Thyroid gland (tissue), 4 donors: ENCODE data around the gene LRFN2. TPM values are rescaled to one million over a fixed set of nuclear protein-coding genes. Genes with fewer than 3 reads are reported as not detected.

Experiments
- DNase-seq, 2 donors: peaks; one replicate each; pipeline ENCODE4 v3.0.0-alpha.2; 2019
- H3K27ac ChIP-seq, 3 donors: fragments of 200-600 bp; sonication (generic); 1 replicate in 2 of 3; 2 replicates in 1 of 3; pipeline ENCODE4 v1.5.1; 2016 to 2019; ENCODE audit warnings: mild to moderate bottlenecking in 1 of 3, moderate library complexity in 1 of 3
- H3K27me3 ChIP-seq: fragments of 200-600 bp; sonication (generic); one replicate; pipeline ENCODE4 v1.5.1; 2019
- H3K36me3 ChIP-seq, 2 donors: fragments of 200-600 bp; sonication (generic); one replicate each; pipeline ENCODE4 v1.5.1; 2016 to 2019
- H3K4me1 ChIP-seq, 2 donors: fragments of 200-600 bp; sonication (generic); one replicate each; pipeline ENCODE4 v1.5.1; 2017 to 2019
- H3K4me3 ChIP-seq, 3 donors: fragments of 200-600 bp; sonication (generic); replicated peaks in 1 of 3; 1 replicate in 2 of 3; 2 replicates in 1 of 3; pipeline ENCODE4 v1.5.1; 2016; ENCODE audit warnings: mild to moderate bottlenecking in 1 of 3
- H3K9me3 ChIP-seq: fragments of 200-600 bp; sonication (generic); one replicate; pipeline ENCODE4 v1.5.1; 2017
- POLR2A ChIP-seq, 2 donors: fragments of 450-650 bp; IDR thresholded peaks; one replicate each; pipeline ENCODE4 v1.6.1; 2017; ENCODE audit warnings: antibody characterized with exemption in 2 of 2, mild to moderate bottlenecking in 2 of 2, moderate library complexity in 1 of 2
- WGBS, 2 donors: methylation state at CpG; one replicate each; pipeline ENCODE4 v1.1.5; 2017; 5-methylcytosine and 5-hydroxymethylcytosine counted together
- intact Hi-C: fragments of 100-400 bp; cut with DNase I; formaldehyde crosslinking; loops from one replicate; pipeline ENCODE4 v1.15.1; 2023
- total RNA-seq, 4 donors: library from RNA; depleted of rRNA; stranded (reverse); fragments of >200 nt; gene quantifications; one replicate each; pipeline ENCODE4 v1.2.3, GENCODE V29; 2016
- TF ChIP-seq, protein P1 (sequence below), 6 experiments: fragments of 200-600 bp in 3 of 6; fragments of 450-650 bp in 3 of 6; sonication (generic) in 3 of 6; IDR thresholded peaks; one replicate each; pipeline ENCODE4 v1.5.1; 2016 to 2019; ENCODE audit warnings: antibody characterized with exemption in 6 of 6, mild to moderate bottlenecking in 2 of 6, inconsistent platforms in 1 of 6, moderate library complexity in 1 of 6

Gene LRFN2
- under 1 TPM in 1 of 4 donors, not detected in 3; 0.13 TPM for total RNA-seq

DNA sequence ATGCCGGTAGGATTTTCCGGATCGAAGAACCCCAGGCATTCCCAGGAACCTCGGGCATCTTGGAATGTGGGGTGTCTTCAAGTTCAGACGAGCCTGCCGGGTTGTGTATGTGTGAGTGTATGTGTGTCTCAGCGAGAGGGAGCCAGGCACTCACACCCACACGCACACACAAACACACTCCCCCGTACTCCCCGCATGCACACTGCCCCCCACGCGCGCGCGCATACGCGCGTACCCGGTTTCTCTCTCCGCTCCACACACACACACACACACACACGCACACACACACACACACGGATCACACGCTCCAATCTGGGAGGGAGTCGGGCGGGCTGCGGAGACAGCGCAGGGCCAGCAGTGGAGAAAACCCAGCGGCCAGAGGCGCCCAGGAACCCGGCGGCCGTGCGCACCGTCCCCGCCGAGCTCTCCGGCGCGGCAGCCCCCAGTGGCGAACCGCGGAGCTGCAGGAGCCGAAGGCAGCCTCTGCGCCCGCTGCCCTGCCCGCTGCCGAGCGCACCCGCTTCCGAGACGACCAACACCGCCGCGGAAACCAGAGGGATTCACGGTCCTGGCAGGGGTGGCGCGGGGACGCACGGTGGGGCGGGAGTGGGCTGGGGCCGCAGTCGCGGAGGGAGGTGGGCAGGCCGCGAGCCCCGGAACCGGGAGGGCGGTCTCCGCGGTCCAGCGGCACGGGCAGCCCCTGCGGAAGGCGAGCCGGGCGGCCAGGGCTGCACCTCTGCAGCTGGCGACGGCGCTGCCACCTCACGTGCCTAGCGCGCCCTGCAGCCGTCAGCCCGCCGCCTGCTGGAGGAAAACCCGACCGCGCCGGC lies at the start of gene LRFN2:
LRFN2 (minus strand) TSS at position 125 of the 830 bp plus-strand sequence.
- intact Hi-C loops: loop anchor here (10.0 kb wide), 1 partner anchor 1373 kb away; no protein-coding TSS in a partner anchor
- no peaks in the 10 kb centered on the region for H3K9me3 ChIP-seq
- H3K4me3 ChIP-seq: peak within 1 kb of the TSS in 2 of 3 donors; percentile 29 to 30
- no peaks in the 10 kb centered on the region for H3K36me3 ChIP-seq
- TF ChIP-seq POLR2A (IDR thresholded peaks at IDR 0.05): no peak
- TF ChIP-seq, protein P1, sequence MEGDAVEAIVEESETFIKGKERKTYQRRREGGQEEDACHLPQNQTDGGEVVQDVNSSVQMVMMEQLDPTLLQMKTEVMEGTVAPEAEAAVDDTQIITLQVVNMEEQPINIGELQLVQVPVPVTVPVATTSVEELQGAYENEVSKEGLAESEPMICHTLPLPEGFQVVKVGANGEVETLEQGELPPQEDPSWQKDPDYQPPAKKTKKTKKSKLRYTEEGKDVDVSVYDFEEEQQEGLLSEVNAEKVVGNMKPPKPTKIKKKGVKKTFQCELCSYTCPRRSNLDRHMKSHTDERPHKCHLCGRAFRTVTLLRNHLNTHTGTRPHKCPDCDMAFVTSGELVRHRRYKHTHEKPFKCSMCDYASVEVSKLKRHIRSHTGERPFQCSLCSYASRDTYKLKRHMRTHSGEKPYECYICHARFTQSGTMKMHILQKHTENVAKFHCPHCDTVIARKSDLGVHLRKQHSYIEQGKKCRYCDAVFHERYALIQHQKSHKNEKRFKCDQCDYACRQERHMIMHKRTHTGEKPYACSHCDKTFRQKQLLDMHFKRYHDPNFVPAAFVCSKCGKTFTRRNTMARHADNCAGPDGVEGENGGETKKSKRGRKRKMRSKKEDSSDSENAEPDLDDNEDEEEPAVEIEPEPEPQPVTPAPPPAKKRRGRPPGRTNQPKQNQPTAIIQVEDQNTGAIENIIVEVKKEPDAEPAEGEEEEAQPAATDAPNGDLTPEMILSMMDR (IDR thresholded peaks at IDR 0.05): peak; percentile 37 to 89 (median 72)
- peak; percentile 81 to 84 for DNase-seq
- no peaks in the 10 kb centered on the region for H3K27me3 ChIP-seq
- H3K27ac ChIP-seq: peak within 1 kb of the TSS in 2 of 3 donors; percentile 46 to 57
- 0 to 1% methylated on average over 17 to 29 of the region's 89 CpGs for WGBS, 2 donors
- peaks cover 7 to 25% of the 10 kb centered on the region in 2 donors for H3K4me1 ChIP-seq

DNA sequence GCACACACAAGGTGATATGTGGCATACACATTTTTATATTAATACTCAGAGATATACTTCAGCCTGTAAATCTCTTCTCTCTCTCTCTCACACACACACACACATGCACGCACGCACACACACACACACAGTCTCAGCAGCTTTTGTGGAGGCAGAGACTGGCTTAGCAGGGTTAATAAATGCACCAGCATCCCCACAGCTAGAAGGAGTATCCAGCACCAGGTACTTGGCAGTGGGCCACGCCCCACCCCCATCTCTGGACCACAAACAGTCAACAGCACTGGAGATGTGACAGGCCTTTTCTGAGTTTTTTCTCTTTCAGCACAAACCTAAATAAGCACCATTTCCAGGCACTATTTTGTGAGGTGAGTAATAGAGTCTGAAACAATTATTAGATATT lies 47.3 kb upstream of the LRFN2 start:
- peak in 1 of 2 donors; percentile 4 for DNase-seq
- TF ChIP-seq, protein P1 (IDR thresholded peaks at IDR 0.05): no peak
- TF ChIP-seq POLR2A (IDR thresholded peaks at IDR 0.05): no peak
- Histone ChIP-seq H3K4me1 (no peaks in the 10 kb centered on the region), H3K4me3 (no peak overlapping the region), H3K27ac (no peak overlapping the region), H3K9me3 (no peaks in the 10 kb centered on the region), H3K27me3 (no peaks in the 10 kb centered on the region), H3K36me3 (no peaks in the 10 kb centered on the region)
- intact Hi-C loops: no loop called here
- 66 to 74% methylated on average over 3 of the region's 3 CpGs for WGBS, 2 donors

DNA sequence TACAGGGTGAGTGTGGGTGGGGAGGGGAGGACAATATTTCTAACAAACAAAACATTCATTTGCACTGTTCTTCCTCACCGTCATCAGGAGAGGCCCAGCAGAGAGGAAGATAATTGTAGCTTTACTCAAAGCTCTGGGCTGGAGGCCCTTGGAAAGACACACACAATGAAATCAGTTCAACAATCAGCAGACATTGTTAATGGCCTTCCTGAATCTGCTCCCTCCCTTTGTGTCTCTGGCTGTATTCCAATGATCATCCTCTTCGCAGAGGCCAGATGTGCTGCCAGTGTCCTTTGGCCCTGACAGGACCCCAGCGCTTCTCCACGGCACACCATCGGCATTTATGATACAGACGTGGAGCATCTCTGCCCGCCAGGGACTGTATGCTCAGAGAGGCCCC lies 44.6 kb upstream of the LRFN2 start:
- no peak overlapping the region for H3K4me3 ChIP-seq
- no peak for TF ChIP-seq POLR2A (IDR thresholded peaks at IDR 0.05)
- TF ChIP-seq, protein P1 (IDR thresholded peaks at IDR 0.05): no peak
- H3K4me1 ChIP-seq: no peaks in the 10 kb centered on the region
- intact Hi-C loops: no loop called here
- no peak overlapping the region for H3K27ac ChIP-seq
- H3K9me3 ChIP-seq: no peaks in the 10 kb centered on the region
- no peaks in the 10 kb centered on the region for H3K27me3 ChIP-seq
- DNase-seq: no peak
- 70 to 75% methylated on average over 7 of the region's 7 CpGs for WGBS, 2 donors
- H3K36me3 ChIP-seq: no peaks in the 10 kb centered on the region

DNA sequence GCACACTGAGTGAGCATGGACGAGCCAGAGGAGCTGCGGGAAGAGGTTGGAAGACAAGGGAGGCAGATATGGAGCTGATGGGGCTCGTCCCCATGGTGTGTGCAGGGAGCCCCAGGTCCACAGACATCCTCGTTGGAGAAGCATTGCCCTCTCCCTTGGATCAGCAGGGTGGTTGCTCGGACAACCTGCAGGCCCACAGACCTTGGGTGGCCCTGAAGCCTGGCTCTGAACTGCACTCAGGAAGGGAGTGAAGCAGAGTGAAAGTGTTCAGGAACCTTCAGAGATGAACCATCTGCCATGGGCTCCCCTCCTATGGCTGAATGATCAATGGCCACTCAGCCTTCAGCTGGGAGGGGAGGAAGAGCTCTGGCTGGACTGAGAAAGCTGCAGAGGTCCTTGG lies 43.3 kb upstream of the LRFN2 start:
- intact Hi-C loops: no loop called here
- 51 to 63% methylated on average over 4 to 5 of the region's 5 CpGs for WGBS, 2 donors
- DNase-seq: no peak
- no peaks in the 10 kb centered on the region for H3K9me3 ChIP-seq
- no peak overlapping the region for H3K4me3 ChIP-seq
- H3K27ac ChIP-seq: no peak overlapping the region
- no peak for TF ChIP-seq POLR2A (IDR thresholded peaks at IDR 0.05)
- TF ChIP-seq, protein P1 (IDR thresholded peaks at IDR 0.05): no peak
- no peaks in the 10 kb centered on the region for H3K4me1 ChIP-seq
- H3K27me3 ChIP-seq: no peaks in the 10 kb centered on the region
- no peaks in the 10 kb centered on the region for H3K36me3 ChIP-seq

DNA sequence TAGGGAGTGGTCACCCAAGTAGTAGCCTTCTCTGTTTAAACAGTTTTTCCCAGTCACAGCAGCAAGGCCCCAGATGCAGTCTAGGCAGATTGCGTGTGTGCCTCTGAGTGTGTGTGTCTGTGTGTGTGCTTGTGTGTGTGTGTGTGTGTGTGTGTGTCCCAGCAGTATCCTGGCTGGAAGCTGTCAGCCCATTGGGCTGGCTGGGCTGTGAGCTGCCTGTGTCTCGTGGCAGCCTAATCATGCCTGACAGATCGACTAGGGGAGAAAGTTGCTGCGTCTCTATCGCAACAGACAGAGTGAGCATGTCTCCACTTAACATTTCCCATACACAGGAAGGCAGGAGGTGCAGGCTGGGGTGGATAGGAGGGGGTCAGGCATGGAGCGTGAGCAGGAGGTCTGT lies 42.9 kb upstream of the LRFN2 start:
- WGBS, 2 donors: 29 to 33% methylated on average over 6 of the region's 6 CpGs
- intact Hi-C loops: no loop called here

More for the DNA sequence above, 42.9 kb upstream of the LRFN2 start:
- H3K9me3 ChIP-seq: no peaks in the 10 kb centered on the region
- TF ChIP-seq, protein P1 (IDR thresholded peaks at IDR 0.05): no peak
- no peak for TF ChIP-seq POLR2A (IDR thresholded peaks at IDR 0.05)
- H3K4me3 ChIP-seq: no peak overlapping the region
- no peaks in the 10 kb centered on the region for H3K27me3 ChIP-seq
- no peak overlapping the region for H3K27ac ChIP-seq
- peak in 1 of 2 donors; percentile 4 for DNase-seq
- H3K36me3 ChIP-seq: no peaks in the 10 kb centered on the region
- no peaks in the 10 kb centered on the region for H3K4me1 ChIP-seq
